GOT3 (cell line): ENCODE data around the gene IGFLR1.
A peak's percentile ranks its signal among the peaks of the same experiment; 100 is the strongest.
"Not testable (repeated sequence)": the region's sequence is repeated elsewhere in the genome, so short reads cannot be mapped to it uniquely, and the experiment has no call there.

Experiments
- DNase-seq: peaks from one replicate; lab custom pipeline; 2025; ENCODE audit warnings: mixed read lengths; lab: John Stamatoyannopoulos, UW

IGFLR1 gene

DNA sequence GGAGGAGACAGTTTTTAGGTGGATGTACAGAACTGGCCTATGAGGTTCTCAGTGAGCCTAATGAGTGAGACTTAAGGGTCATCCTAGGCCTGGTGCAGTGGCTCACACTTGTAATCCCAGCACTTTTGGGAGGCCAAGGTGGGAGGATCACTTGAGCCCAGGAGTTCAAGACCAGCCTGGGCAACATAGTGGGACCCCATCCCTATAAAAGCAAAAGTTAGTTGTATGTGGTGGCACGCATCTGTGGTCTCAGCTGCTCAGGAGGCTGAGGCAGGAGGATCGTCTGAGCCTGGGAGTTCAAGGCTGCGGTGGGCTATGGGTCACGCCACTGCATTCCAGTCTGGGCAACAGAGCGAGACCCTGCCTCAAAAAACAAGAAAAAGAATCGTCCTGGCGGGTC is 18.1 kb downstream of the IGFLR1 start:
- DNase-seq: not testable (repeated sequence)

DNA sequence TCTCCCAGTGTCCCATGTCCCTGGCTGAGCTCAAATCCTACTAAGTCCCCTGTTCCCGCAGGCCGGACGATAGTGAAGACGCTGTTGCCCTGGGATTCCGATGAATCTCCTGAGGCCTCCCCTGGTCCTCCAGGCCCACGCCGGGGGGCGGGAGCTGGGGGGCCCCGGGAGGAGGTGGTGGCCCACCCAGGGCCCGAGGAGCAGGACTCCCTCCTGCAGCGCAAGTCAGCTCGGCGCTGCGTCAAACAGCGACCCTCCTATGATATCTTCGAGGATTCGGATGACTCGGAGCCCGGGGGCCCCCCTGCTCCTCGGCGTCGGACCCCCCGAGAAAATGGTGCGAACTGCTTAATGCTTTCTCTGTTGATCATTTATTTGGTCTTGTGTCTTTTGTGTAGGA is 18.6 kb downstream of the IGFLR1 start:
- DNase-seq: no peak

DNA sequence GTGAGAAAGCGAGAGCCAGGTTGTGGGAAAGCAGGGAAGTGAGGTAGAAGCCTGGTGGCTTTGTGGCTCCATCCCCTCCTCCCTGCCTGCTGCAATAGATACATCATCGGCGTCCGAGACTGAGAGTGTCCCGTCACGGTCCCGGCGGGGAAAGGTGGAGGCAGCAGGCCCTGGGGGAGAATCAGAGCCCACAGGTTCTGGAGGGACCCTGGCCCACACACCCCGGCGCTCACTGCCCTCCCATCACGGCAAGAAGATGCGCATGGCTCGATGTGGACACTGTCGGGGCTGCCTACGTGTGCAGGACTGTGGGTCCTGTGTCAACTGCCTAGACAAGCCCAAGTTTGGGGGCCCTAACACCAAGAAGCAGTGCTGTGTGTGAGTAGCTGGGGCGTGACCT is 19.4 kb downstream of the IGFLR1 start:
- DNase-seq: no peak

DNA sequence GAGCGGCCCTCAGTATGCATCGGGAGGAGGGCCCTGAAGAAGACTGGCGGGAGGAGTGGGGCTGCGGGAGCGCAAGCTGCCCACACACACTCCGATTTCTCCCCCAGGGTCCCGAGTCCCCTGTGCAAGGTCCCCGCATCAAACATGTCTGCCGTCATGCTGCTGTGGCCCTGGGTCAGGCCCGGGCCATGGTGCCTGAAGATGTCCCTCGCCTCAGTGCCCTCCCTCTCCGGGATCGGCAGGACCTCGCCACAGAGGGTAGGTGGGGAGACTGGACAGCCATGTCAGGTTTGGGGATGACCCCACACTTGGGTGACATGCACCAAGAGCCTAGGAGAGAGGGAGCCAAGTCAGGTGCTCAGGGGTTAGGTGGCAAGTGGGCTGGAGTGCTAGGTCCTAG is 19.8 kb downstream of the IGFLR1 start:
- no peak for DNase-seq

DNA sequence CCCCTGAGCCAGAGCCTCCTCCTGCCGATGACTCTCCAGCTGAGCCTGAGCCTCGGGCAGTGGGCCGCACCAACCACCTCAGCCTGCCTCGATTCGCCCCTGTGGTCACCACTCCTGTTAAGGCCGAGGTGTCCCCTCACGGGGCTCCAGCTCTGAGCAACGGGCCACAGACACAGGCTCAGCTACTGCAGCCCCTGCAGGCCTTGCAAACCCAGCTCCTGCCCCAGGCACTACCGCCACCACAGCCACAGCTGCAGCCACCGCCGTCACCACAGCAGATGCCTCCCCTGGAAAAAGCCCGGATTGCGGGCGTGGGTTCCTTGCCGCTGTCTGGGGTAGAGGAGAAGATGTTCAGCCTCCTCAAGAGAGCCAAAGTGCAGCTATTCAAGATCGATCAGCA is 20.9 kb downstream of the IGFLR1 start:
- no peak for DNase-seq

DNA sequence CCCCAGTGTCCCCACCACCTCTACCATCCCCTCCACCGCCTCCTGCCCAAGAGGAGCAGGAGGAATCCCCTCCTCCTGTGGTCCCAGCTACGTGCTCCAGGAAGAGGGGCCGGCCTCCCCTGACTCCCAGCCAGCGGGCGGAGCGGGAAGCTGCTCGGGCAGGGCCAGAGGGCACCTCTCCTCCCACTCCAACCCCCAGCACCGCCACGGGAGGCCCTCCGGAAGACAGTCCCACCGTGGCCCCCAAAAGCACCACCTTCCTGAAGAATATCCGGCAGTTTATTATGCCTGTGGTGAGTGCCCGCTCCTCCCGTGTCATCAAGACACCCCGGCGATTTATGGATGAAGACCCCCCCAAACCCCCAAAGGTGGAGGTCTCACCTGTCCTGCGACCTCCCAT is 21.6 kb downstream of the IGFLR1 start:
- DNase-seq: no peak

DNA sequence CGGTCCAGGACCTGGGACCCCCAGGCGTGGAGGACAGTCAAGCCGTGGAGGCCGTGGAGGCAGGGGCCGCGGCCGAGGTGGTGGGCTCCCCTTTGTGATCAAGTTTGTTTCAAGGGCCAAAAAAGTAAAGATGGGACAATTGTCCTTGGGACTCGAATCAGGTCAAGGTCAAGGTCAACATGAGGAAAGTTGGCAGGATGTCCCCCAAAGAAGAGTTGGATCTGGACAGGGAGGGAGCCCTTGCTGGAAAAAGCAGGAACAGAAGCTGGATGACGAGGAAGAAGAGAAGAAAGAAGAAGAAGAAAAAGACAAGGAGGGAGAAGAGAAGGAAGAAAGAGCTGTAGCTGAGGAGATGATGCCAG is 22.1 kb downstream of the IGFLR1 start:
- no peak for DNase-seq

DNA sequence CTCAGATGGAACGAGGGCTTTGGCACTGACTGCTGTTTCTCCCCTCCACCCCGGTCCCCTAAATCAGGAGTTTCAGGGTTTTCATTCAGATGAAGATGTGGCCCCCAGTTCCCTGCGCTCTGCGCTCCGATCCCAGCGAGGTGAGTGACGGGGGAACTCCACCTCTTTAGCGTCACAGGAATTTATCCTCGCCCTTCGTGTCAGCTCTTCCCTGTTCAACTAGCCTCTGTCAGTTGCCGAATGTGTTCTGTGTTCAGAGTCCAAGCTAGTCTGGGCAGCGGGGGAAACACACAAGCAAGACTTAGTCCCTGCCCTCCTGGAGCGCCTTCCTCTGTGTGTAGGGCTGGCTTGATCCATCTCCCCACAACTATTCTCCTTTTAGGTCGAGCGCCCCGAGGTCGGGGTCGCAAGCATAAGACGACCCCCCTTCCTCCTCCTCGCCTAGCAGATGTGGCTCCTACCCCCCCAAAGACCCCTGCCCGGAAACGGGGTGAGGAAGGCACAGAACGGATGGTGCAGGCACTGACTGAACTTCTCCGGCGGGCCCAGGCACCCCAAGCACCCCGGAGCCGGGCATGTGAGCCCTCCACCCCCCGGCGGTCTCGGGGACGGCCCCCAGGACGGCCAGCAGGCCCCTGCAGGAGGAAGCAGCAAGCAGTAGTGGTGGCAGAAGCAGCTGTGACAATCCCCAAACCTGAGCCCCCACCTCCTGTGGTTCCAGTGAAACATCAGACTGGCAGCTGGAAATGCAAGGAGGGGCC is 22.7 kb downstream of the IGFLR1 start:
- no peak for DNase-seq

DNA sequence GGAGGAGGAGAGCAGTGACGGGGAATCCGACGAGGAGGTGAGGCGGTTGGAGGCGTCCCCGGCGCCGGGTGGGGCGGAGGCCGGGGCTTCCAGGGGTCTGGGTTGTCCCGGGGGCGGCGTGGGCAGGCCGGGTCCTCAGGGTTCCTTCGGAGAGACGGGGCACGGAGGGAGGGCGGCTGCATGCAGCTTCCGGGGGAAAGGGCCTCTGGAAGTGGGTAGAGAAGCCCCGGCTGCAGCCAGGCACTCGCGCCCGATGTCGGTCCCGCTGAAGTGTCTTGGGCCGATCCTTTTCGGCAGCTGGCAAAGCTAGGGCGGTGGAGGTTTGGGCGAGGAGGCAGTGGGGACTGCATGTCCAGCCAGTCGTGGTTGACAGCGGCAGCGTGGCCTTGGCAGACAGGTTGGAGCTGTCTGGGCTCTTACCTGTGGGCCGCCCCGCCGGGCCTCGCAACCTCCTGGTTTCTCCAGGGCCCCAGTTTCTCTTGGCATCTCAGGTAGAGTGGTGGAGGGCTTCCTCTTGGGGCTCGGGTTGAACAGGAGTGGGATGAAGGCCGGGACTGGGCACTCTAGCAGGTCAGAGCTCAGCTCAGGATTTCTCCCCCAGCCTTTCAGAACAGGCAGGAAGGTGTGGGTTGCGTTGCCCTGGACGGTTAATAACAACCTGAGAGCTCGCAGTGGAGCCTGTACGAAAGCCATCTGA is 23.8 kb downstream of the IGFLR1 start:
- DNase-seq: no peak

DNA sequence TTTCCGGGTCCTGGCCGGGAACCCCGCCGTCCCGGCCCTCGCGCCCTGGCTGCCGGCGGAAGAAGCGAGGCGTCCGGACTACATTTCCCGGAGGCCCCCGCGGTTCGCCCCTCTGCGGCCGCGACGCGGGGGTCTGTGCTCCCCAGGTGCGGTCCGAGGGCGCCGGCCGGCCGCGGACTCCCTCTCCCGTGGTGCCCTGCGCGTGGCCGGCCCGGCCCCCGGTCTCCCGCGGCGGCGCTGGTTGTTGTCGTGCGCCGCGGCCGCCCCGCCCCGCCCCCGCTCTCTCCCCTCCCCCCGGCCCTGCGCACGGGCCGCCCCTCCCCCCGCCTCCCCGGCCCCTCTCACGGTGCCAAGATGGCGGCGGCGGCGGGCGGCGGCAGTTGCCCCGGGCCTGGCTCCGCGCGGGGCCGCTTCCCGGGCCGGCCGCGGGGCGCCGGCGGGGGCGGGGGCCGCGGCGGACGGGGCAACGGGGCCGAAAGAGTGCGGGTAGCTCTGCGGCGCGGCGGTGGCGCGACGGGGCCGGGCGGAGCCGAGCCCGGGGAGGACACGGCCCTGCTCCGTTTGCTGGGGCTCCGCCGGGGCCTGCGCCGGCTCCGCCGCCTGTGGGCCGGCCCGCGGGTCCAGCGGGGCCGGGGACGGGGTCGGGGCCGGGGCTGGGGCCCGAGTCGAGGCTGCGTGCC is 24.4 kb downstream of the IGFLR1 start, which contains the start of gene KMT2B:
Gene KMT2B (plus strand): TSS at position 339 of the 680 bp plus-strand sequence. CDS start 16 bp downstream, at position 355.
- DNase-seq: no peak

DNA sequence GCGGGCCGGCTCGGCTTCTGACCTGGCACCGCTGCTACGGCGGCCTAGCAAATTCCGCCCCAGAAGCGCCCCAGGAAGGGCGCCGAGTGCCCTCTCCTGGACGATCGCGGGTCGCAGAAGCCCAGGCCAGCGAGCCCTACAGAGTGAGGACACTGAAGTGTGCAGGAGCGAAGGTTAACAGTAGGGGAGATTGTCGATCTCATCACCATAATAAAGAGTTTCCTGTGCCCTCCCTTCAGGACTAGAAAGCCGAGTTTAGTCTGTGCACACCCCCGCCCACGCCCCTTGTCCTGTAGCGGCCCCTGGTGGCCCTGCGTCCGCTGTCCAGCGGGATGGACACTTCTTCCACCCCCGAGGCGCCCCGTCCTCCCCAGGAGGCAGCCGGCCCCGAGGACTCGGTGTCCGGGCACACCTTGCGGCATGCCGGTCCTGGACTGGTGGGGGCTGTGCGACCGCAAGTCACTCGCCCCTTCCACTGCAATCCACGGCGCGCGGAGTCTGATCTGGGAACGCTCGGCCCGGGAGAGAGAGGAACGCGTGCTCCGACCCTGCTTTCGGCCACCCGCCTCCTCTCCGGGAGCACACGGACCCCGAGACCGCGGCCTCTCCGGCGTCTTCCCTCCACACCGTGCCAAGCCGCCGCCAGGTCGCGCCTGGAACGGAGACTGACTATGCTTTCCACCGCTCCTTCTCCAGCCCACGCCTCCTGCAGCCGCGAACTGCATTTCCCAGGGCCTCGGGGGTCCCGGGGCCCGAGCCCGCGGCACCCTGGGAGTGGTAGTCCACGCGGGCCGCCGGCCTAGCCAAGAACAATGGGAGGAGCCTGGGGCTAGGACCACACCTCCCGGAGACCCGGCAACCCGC is 25.2 kb downstream of the IGFLR1 start:
- peak; percentile 91 for DNase-seq

DNA sequence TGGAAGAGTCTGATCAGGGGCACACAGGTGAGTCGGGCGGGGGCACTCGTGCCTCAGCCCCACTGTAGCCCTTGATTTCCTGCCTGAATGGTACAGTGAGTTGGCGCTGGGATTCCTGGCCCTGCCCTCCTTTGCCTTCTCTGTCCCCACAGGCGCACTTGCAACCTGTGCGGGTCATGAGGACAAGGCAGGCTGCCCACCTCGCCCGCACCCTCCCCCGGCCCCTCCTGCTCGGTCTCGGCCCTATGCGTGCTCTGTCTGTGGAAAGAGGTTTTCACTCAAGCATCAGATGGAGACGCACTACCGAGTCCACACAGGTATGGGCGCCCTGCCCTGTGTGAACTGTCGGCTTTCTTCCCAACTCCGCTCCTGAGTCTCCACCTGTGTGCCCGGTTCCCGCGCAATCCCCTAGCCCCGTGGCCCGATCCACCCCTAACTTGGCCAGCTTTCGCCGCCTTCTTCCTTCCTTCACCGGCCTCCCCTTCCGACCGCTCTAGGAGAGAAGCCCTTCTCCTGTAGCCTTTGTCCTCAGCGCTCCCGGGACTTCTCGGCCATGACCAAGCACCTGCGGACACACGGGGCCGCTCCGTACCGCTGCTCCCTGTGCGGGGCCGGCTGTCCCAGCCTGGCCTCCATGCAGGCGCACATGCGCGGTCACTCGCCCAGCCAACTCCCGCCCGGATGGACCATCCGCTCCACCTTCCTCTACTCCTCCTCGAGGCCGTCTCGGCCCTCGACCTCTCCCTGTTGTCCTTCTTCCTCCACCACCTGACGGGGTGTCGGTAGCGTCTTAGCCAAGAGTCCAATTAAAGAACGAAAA is 26.1 kb downstream of the IGFLR1 start:
- no peak for DNase-seq

DNA sequence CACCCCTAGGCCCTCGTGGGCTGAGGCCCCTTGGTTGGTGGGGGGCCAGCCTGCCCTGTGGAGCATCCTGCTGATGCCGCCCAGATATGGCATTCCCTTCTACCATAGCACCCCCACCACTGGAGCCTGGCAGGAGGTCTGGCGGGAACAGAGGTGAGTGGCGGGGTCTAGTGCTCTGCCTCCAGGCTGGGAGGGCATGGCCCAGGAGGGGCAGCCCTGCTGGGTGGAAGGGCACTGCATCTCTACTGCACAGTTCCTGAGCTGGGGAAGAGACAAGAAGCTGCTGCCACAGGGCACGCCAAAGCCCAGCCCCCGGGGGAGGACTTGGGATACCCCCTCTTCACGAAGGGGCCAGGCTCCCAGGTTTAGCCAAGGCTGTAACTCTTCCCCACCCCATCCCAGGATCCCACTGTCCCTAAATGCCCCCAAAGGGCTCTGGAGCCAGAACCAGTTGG is 26.9 kb downstream of the IGFLR1 start:
- no peak for DNase-seq

DNA sequence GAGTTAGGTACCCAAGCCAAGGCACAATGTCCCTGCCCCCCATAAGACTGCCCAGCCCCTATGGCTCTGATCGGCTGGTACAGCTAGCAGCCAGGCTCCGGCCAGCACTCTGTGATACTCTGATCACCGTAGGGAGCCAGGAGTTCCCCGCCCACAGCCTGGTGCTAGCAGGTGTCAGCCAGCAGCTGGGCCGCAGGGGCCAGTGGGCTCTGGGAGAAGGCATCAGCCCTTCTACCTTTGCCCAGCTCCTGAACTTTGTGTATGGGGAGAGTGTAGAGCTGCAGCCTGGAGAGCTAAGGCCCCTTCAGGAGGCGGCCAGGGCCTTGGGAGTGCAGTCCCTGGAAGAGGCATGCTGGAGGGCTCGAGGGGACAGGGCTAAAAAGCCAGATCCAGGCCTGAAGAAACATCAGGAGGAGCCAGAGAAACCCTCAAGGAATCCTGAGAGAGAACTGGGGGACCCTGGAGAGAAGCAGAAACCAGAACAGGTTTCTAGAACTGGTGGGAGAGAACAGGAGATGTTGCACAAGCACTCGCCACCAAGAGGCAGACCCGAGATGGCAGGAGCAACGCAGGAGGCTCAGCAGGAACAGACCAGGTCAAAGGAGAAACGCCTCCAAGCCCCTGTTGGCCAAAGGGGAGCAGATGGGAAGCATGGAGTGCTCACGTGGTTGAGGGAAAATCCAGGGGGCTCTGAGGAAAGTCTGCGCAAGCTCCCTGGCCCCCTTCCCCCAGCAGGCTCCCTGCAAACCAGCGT is 27.5 kb downstream of the IGFLR1 start:
- no peak for DNase-seq

DNA sequence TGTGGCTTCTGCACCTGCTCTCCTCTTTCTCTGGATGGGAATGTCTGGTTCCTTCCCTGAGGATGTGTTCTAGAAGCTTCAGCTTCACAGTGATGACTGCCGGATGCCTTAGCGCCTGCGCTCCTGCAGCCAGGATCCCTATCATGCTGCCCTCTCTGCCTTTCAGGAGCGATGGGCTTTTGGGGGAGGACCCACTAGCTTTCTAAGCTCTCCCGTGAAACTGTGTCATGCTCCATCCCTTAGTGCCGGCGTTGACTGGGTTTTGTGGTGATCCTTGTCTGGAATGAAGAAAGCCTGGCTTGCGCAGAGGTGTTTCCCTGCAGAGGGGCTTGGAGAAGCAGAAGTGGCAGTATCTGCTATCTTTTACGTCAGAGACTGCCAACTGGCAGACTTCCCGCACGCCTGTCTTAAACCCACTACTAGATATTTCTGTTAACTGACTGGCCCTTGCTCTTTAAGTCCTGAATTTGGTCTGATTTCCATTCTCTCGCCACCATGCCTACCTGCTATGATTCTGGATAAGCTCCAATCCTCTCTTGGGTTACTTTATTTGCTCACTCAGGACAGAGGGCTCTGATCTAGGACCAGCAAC is 28.3 kb downstream of the IGFLR1 start:
- DNase-seq: no peak

DNA sequence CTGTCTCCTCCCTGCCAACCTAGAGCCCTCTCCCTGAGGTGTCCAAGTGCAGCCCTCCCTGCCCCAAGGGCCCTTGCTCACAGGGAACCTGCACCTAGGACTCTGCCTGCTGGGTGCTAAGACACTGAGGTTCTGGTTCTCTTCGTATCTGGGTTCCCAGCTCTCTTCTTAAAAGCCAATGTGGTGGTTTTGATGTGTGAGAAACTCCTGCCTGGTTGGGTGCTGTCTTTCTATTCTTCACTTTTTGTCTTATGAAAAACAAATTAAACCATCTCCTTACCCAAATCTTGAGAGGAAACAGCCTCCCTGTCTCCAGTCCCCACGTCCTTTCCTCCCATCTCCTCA is 28.8 kb downstream of the IGFLR1 start:
- no peak for DNase-seq

DNA sequence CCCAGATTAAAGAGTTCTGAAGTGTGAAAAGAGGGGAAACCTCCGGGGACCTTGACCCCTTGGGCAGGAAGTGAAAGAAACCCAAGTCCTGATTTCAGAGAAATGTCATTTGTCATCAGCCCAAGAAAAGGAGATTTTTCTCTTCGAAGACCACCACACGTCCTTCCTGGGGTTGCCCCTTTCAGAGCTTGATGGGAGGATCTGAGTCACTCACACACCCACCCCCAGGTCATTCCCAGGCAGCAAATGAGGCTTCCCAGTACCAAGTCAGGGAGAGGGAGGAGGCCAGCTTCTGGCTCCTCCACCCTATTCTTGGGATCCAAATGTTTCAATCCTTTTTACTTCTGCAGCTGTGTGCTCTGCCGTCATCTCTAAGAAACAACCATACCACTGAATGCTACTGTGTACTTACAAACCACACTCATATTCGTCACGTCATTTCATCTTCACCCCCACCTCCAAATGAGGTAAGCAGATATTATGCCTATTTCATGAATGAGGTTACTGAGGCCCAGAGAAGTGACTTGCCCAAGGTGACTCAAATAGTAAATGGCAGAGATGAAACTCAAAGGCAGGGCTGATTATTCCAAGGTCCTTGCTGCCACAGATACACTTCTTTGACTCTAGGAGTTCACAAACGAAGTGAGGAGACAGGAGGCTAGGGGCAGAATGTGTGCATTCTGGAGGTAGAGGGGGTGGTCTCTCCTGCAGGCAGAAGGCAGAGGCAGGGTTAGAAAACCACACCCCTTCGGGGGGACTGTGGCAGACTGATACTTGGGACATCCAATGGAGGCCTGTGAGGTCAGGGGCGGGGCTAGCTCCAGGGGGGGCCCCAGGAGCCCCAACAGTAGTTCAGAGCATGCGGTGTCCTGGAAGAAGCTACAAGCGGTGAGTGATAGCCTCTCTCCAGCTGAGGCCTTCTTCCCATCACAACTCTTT is 29.4 kb downstream of the IGFLR1 start:
- no peak for DNase-seq

DNA sequence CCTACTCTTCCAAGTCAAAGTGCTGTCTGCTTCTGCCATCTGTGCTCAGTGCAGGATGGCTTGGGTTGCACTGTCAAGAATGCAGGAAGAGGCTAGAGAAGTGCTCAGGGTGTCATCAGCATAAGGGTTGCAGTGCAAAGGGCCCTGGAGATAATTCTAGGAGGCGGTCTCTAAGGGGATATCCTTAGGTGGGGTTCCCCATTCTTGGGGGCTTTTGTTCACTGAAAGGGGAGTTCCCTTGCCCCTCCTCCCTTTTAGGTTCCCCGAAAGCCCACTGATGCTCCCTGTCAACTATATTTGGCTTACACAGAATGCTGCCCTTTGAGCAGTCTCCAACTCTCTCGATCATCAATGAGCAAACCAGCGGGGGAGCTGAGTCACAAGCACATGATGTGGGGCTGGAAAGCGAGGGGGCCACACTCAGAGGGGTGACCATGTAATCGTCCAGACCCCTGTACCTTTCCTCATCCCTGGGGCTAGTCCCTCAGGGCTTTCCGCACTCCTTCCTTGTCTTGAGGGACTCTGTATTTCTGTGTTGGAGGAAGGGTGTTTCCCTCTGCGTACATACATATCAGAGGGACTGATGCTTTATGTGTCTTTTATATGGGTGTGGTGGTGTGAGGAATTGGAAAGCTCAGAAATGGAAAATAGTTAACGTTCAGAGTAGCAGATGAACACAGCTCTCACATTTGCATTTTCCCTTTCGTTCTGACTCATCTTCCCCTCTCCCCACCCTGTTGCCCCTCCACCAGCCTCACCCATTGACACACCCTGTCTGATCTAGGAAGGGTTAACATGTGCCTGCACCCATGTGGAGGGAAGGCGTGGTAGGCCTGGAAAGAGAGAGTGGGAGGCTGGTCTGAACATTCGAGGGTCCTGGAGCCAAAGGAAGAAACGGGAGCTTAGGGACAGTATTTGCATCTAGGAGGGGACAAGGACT is 31.2 kb downstream of the IGFLR1 start:
- DNase-seq: no peak
